Activated naive CD4-positive, alpha-beta T cell treated with anti-CD3 and anti-CD28 coated beads, Interleukin-2, amount 50 U/mL, for 24 hours (primary cell): ENCODE data around the gene PARD3B.

ENCODE experiments used
- H3K27ac Mint-ChIP-seq: one replicate; pipeline ENCODE4 v1.8.0; 2021; ENCODE audit warnings: mild to moderate bottlenecking, mixed read lengths
- H3K27me3 Mint-ChIP-seq: one replicate; pipeline ENCODE4 v1.8.0; 2021; ENCODE audit warnings: mixed read lengths
- H3K36me3 Mint-ChIP-seq: one replicate; pipeline ENCODE4 v1.8.0; 2021; ENCODE audit warnings: mixed read lengths
- H3K4me1 Mint-ChIP-seq: one replicate; pipeline ENCODE4 v1.8.0; 2021; ENCODE audit warnings: mixed read lengths
- H3K4me3 Mint-ChIP-seq: one replicate; pipeline ENCODE4 v1.8.0; 2021; ENCODE audit warnings: mild to moderate bottlenecking, mixed read lengths
- H3K9me3 Mint-ChIP-seq: one replicate; pipeline ENCODE4 v1.8.0; 2021; ENCODE audit warnings: mixed read lengths

Gene PARD3B

GRCh38 chr2:204870053-204870452 lies 324.8 kb downstream of the PARD3B start:
- H3K27ac Mint-ChIP-seq = no peak overlapping the region
- H3K4me1 Mint-ChIP-seq = peaks cover 38% of the 10 kb centered on the region
- no peak overlapping the region for H3K4me3 Mint-ChIP-seq
- H3K36me3 Mint-ChIP-seq = peaks cover 4% of the 10 kb centered on the region
- H3K27me3 Mint-ChIP-seq = no peaks in the 10 kb centered on the region
- peaks cover under 1% of the 10 kb centered on the region for H3K9me3 Mint-ChIP-seq

- Mint-ChIP-seq H3K4me1 (peaks cover 47% of the 10 kb centered on the region), H3K36me3 (peaks cover 4% of the 10 kb centered on the region), H3K4me3 (no peak overlapping the region), H3K27ac (peak overlapping the region; percentile 33), H3K27me3 (no peaks in the 10 kb centered on the region), H3K9me3 (no peaks in the 10 kb centered on the region)
Observed at GRCh38 chr2:204871231-204871953, 326.1 kb downstream of the PARD3B start.

GRCh38 chr2:204876311-204876710 lies 331.0 kb downstream of the PARD3B start:
- H3K9me3 Mint-ChIP-seq = no peaks in the 10 kb centered on the region
- H3K4me1 Mint-ChIP-seq = peaks cover 83% of the 10 kb centered on the region
- no peak overlapping the region for H3K27ac Mint-ChIP-seq
- H3K4me3 Mint-ChIP-seq = no peak overlapping the region
- H3K36me3 Mint-ChIP-seq = peaks cover 4% of the 10 kb centered on the region
- H3K27me3 Mint-ChIP-seq = no peaks in the 10 kb centered on the region

GRCh38 chr2:204877691-204878090 lies 332.4 kb downstream of the PARD3B start:
- Mint-ChIP-seq H3K27ac (no peak overlapping the region), H3K4me3 (no peak overlapping the region), H3K4me1 (peaks cover 83% of the 10 kb centered on the region)

GRCh38 chr2:204880928-204881327 lies 335.7 kb downstream of the PARD3B start:
- no peaks in the 10 kb centered on the region for H3K36me3 Mint-ChIP-seq
- H3K4me1 Mint-ChIP-seq = peaks cover 58% of the 10 kb centered on the region
- no peaks in the 10 kb centered on the region for H3K9me3 Mint-ChIP-seq
- H3K27me3 Mint-ChIP-seq = no peaks in the 10 kb centered on the region
- peak overlapping the region; percentile 54 for H3K4me3 Mint-ChIP-seq
- H3K27ac Mint-ChIP-seq = peak overlapping the region; percentile 73

More at GRCh38 chr2:204877691-204878090, 332.4 kb downstream of the PARD3B start:
- Mint-ChIP-seq H3K9me3 (no peaks in the 10 kb centered on the region), H3K27me3 (no peaks in the 10 kb centered on the region), H3K36me3 (peaks cover 4% of the 10 kb centered on the region)

GRCh38 chr2:204881655-204882054 lies 336.4 kb downstream of the PARD3B start:
- Mint-ChIP-seq H3K9me3 (no peaks in the 10 kb centered on the region), H3K4me3 (peak overlapping the region; percentile 5), H3K36me3 (no peaks in the 10 kb centered on the region), H3K27me3 (no peaks in the 10 kb centered on the region), H3K27ac (peak overlapping the region; percentile 43), H3K4me1 (peaks cover 58% of the 10 kb centered on the region)

GRCh38 chr2:204885747-204886146 lies 340.5 kb downstream of the PARD3B start:
- no peaks in the 10 kb centered on the region for H3K27me3 Mint-ChIP-seq
- peaks cover 5% of the 10 kb centered on the region for H3K9me3 Mint-ChIP-seq
- no peak overlapping the region for H3K4me3 Mint-ChIP-seq
- H3K36me3 Mint-ChIP-seq = no peaks in the 10 kb centered on the region
- H3K4me1 Mint-ChIP-seq = peaks cover 29% of the 10 kb centered on the region
- no peak overlapping the region for H3K27ac Mint-ChIP-seq

- Mint-ChIP-seq H3K27ac (no peak overlapping the region), H3K4me3 (no peak overlapping the region), H3K36me3 (no peaks in the 10 kb centered on the region), H3K4me1 (peaks cover 19% of the 10 kb centered on the region), H3K9me3 (peaks cover 5% of the 10 kb centered on the region), H3K27me3 (no peaks in the 10 kb centered on the region)
Observed at GRCh38 chr2:204886713-204887112, 341.4 kb downstream of the PARD3B start.

- Mint-ChIP-seq H3K36me3 (no peaks in the 10 kb centered on the region), H3K27me3 (no peaks in the 10 kb centered on the region), H3K4me1 (peaks cover 10% of the 10 kb centered on the region), H3K9me3 (peaks cover 5% of the 10 kb centered on the region), H3K4me3 (no peak overlapping the region), H3K27ac (no peak overlapping the region)
Observed at GRCh38 chr2:204888222-204888621, 342.9 kb downstream of the PARD3B start.

- no peak overlapping the region for H3K4me3 Mint-ChIP-seq
Observed at GRCh38 chr2:204890680-204891079, 345.4 kb downstream of the PARD3B start.

GRCh38 chr2:204891739-204892138 lies 346.5 kb downstream of the PARD3B start:
- Mint-ChIP-seq H3K36me3 (no peaks in the 10 kb centered on the region), H3K27me3 (no peaks in the 10 kb centered on the region), H3K27ac (no peak overlapping the region), H3K4me3 (no peak overlapping the region), H3K4me1 (peaks cover 13% of the 10 kb centered on the region), H3K9me3 (peaks cover 5% of the 10 kb centered on the region)

More at GRCh38 chr2:204890680-204891079, 345.4 kb downstream of the PARD3B start:
- H3K9me3 Mint-ChIP-seq = peaks cover 5% of the 10 kb centered on the region
- H3K4me1 Mint-ChIP-seq = peaks cover 13% of the 10 kb centered on the region
- no peaks in the 10 kb centered on the region for H3K27me3 Mint-ChIP-seq
- H3K27ac Mint-ChIP-seq = no peak overlapping the region
- no peaks in the 10 kb centered on the region for H3K36me3 Mint-ChIP-seq

- Mint-ChIP-seq H3K27ac (no peak overlapping the region), H3K9me3 (peaks cover 4% of the 10 kb centered on the region)
Observed at GRCh38 chr2:204892506-204893255, 347.4 kb downstream of the PARD3B start.

GRCh38 chr2:204896146-204896545 lies 350.9 kb downstream of the PARD3B start:
- Mint-ChIP-seq H3K9me3 (peaks cover 21% of the 10 kb centered on the region), H3K27ac (no peak overlapping the region)

More at GRCh38 chr2:204892506-204893255, 347.4 kb downstream of the PARD3B start:
- no peak overlapping the region for H3K4me3 Mint-ChIP-seq
- H3K36me3 Mint-ChIP-seq = no peaks in the 10 kb centered on the region
- peaks cover 12% of the 10 kb centered on the region for H3K4me1 Mint-ChIP-seq
- H3K27me3 Mint-ChIP-seq = no peaks in the 10 kb centered on the region

GRCh38 chr2:204897561-204897960 lies 352.3 kb downstream of the PARD3B start:
- no peak overlapping the region for H3K27ac Mint-ChIP-seq
- peaks cover 16% of the 10 kb centered on the region for H3K4me1 Mint-ChIP-seq
- peaks cover 7% of the 10 kb centered on the region for H3K36me3 Mint-ChIP-seq
- no peaks in the 10 kb centered on the region for H3K27me3 Mint-ChIP-seq
- peaks cover 21% of the 10 kb centered on the region for H3K9me3 Mint-ChIP-seq
- H3K4me3 Mint-ChIP-seq = no peak overlapping the region

More at GRCh38 chr2:204896146-204896545, 350.9 kb downstream of the PARD3B start:
- peaks cover 7% of the 10 kb centered on the region for H3K36me3 Mint-ChIP-seq
- no peak overlapping the region for H3K4me3 Mint-ChIP-seq
- peaks cover 16% of the 10 kb centered on the region for H3K4me1 Mint-ChIP-seq
- H3K27me3 Mint-ChIP-seq = no peaks in the 10 kb centered on the region

- no peaks in the 10 kb centered on the region for H3K27me3 Mint-ChIP-seq
Observed at GRCh38 chr2:204898928-204899640, 353.8 kb downstream of the PARD3B start.

More at GRCh38 chr2:204898928-204899640, 353.8 kb downstream of the PARD3B start:
- Mint-ChIP-seq H3K36me3 (peaks cover 7% of the 10 kb centered on the region), H3K27ac (no peak overlapping the region), H3K4me3 (peak overlapping the region; percentile 38), H3K4me1 (peaks cover 15% of the 10 kb centered on the region), H3K9me3 (peaks cover 21% of the 10 kb centered on the region)
